ENCODE data around the gene SNX3.

GRCh38 chr6:108291091-108291490, 30.3 kb upstream of the SNX3 start:
- TF ChIP-seq POLR2A (IDR thresholded peaks at IDR 0.05; ENCODE audit: low read depth, low read length) (no peak), TAF1 (IDR thresholded peaks at IDR 0.05; ENCODE audit: low read depth, low read length) (no peak), POLR2AphosphoS5 (IDR thresholded peaks at IDR 0.05; ENCODE audit: low read depth, low read length) (no peak), SPI1 (IDR thresholded peaks at IDR 0.05; ENCODE audit: low read depth, low read length) (no peak)

Data from GM12891 (cell line).